GM11168 (cell line): ENCODE results near the gene DAAM2.

Experiments
- in situ Hi-C: fragments of 300-500 bp; cut with MboI; formaldehyde crosslinking; loops from one replicate; pipeline ENCODE4 v1.12.0; 2022; ENCODE audit warnings: low sequenced_read_pairs; ENCODE audit not compliant: unreplicated experiment

Gene DAAM2

DNA sequence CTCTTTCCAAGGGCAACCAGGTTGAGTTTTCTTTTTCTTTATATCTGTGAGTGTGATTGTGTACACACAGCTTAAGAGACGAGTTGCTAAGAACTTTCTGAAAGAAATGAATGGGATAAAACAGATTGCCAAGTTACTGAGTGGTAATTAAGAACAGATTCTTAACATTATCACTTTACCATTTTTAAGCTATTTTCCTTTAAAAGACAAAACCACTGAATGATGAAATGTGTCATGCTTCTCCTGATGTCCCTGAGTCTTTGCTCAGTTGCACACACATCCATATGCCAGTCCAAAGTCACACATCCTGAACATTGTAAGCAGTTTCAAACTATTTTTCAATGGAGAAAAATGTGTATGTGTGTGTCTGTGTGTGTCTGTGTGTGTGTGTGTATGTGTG lies 5.5 kb upstream of the DAAM2 start:
- in situ Hi-C loops = no loop called here

DNA sequence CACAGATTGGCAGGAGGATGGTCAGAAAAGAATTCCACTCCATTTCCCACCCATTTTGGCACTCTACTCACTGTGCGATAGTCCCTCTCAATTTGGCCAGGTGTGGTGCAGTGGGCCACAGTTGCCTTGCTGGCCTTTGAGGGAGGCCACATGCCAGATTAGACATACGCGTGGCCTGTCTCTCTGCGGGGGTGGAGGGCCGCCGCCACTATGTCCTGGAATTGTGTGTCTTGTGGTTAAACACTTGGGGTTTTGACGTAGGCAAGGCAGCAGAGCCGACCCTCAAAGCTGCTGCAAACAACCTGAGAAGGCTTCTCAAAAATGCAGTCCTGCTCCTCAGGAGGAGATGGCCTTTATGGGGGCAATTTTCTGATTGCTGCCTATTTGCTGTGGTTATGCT lies 4.9 kb upstream of the DAAM2 start:
- in situ Hi-C loops = no loop called here

DNA sequence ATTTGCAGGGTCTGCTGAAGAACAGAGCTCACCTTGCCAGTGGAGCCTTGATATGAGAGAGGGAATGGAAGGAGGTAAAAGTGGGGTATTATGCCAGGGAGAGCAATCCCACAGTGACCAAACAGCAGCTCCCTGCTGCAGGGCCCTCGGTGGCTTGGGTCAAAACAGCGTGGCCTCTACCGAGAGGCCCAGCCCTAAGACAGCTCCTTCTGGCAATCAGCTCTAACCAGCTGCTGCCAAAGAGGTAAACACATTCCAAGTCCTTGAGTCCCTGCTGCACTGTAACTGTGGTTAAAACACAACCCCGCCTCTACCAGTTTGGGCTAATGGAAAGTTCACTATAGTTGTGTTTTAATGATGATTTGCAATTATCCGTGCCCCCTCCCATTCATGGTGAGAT lies 1.4 kb upstream of the DAAM2 start:
- in situ Hi-C loops = no loop called here

DNA sequence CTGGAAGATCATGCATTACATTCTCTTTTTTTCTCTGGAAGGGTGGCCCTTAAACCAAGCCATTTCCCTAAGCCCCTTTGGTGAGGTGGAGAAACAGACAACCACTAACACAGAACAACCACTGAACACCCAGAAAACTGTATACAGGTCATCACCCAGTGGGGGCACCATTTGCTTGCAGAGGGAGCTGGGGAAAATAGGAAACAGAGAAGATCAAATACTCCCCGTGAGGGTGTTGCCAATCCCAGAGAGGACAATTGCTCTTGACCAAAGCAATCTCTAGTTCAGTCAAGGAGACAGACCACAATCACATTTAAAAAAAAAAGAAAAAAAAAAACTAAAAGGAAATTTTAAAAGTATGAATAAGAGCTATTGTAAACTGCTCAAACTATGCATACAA lies 865 bp upstream of the DAAM2 start:
- in situ Hi-C loops = no loop called here

DNA sequence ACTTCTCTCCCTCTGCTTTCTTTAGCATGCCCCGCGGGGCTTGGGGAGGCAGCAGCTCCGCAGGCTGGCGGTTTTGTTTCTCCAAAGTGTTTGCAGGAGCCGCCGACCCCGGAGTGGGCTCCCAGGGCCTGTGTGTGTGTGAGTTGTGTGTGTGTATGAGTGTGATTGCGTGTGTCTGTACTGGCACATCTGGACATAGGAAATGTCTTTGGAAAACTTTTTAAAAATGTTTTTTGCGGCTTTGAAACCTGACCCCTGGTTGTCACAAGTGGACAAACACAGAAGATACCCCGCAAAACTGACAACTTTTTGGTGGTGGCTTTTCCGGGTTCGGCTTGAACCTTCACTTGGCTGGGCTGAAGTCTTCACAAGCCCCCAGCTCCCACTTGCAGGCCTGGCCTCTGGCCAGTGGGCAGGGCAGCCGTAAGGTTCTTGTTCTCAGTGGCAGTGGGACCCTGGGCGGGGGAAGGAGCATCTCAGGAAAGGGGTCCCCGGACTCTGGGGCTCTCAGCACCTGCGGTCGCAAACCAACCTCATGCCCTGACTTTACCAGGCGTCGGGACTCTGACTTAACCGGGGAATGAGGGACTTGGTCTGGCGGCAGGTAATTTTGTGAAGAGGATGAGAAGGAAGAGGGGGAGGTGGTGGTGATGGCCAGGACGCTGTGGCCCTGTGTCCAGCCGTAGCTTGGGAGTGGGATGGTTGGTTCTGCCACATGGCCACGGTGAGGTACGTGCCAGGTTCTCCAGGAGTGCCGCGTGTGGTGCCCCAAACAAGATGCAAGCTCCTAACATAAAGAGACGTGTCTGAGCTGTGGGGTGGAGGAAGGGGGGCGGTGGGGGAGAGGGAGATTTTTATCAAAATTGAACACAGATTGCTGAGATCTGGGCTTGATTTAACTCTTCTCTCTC lies 619 bp downstream of the DAAM2 start:
- in situ Hi-C loops = no loop called here

DNA sequence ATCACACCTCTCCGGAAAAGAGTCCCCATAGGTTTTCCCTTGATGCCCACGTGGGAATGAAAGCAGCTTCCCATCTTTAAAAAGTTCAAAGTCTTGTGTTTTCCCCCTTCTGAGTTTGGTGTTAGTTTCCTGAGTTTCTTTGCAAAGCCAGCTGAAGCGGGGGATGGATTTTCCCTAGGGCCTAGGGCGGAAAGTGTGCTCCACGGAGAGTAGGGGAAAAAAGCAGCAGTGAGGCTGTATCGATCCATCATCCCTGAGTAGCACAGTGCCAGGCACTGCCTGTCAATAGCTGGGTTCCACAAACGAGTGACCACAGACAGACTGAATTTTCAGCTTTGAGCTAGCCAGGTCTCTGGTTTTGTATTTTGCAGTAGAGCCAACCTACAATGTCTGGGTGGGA lies 1.3 kb downstream of the DAAM2 start:
- in situ Hi-C loops = no loop called here

DNA sequence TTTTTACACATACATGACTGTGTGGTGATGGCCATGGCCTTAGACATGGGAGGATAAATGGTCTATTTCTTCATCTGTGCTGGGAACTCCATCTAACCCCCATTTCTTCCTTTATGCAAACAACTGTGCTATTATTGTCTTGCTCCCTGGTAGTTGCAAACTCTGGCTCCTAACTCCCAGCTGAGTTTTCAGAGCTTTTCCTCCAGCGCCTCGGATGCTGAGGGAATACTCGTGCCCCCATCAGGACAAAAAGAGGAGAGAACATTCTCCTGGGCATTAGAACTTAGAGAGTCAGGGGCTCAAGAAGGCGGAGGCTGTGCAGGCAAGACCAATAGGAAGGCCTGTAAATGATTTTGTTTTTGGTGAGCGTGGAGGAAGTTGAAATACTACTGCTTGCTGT lies 2.1 kb downstream of the DAAM2 start:
- in situ Hi-C loops = no loop called here

DNA sequence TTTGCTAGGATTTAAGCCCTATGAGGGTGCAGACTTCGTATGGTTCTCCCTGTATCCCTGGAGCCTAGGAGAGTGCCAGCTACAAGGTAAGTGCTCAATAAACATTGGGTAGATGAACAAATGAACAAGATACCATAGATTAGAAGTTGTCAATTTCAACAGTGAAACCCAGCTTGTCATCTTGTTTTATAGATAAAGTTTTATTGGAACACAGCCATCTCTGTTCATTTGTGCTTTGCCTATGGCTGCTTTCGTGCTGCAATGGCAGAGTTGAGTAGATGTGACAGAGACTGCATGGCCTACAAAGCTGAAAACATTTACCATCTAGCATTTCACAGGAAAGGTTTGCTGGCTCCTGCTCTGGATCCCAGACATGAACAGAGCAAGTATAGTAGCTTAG lies 5.6 kb downstream of the DAAM2 start:
- in situ Hi-C loops = no loop called here

DNA sequence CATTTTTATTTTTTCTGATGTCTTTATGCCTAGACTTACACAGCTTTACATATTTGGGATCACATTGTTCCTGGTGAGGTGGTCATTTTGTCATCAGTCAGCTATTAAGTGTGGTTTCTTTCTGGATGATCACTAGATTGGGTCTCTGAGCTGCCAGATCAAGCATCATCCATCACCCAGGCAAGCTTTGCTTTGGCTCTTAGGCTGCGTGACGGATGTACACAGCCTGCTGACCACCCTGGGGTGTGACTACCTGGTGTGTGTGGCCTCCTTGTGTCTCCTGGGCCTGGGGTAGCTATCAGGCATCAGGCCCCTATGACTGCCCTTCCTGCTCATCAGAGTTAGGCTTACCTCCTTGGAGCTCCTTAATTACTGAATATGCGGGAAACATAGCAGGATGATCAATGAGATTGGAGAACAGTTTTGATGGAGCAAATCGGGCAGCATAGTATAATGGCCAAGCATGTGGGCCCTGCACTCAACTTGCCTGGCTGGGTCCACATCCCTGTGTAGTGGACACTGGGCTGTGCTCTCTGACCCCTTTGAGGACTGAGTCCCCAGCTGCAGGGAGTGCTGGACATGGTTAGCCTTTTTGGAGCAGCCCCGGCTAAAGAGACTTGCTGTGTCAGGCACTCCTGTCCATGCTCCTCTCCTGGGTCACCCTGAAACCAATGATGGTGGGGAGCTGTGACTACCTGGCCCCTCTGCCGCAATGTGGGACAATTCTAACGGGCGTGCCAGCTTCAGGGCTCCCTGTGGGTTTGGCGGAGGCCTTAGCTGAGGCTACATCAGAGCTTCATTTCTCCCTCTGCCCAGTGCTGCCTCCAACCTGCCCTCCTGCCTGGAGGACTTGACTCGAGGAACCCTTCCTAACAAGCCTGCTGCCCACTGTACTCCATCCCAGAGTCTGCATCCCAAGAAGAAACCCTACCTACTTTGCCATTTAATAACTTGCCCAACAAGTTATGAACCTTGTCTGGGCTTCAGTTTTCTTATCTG lies 8.2 kb downstream of the DAAM2 start:
- in situ Hi-C loops = no loop called here

DNA sequence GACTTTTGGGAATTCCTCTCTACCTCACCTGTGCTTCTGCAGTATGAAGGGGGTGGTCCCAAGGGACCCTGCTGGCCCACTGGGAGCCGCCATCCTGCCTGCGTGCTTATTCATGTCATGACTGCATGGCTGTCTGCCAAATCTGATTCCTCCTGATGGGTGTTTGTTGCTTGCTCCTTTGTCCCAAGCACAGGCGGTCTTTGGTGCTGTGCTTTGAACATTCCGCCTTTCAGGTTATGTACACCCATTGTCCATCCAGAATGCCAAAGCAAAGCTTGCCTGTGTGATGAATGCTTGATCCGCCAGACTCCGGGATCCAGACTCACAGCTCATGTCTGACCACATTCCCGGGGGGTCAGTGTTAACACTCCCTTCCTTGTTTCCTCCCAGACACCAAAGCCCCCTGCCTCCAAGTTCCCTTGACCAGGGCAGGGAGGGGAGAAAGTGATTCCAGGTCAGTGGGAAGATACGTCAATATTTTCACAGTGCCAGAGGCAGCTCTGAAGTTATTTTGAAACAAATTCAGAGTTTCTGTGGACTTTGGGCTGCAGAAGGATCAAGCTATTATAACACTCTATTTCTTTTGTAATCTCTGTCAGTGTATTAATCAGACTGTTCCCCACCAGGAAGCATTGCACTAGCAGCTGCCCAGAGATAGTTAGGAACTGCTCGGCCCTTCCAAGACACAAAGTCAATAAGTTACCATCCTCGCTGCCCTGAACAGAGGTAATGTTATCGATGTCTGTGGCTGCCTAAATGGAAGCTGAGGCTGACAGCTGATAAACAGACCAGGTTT lies 9.5 kb downstream of the DAAM2 start:
- in situ Hi-C loops = no loop called here

DNA sequence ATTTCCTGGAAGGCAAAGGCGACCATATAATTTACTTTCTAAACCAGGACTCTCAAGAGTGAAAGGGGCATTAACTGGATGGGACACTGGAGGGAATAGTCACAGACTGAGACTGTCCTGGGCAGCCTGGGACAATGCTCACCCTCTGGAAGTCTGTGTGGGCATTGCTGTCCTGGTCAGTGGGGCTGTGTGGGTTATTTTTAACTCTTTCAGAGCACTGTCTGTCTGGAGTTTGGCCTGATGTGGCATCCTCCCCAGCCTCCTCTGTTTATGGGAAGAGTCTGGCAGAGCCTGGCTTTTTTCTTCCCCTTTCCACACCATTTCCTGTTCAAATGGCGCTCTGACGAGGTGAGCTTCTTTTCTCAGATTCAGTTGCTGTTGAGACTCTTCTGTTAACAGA lies 11.7 kb downstream of the DAAM2 start:
- in situ Hi-C loops = no loop called here

DNA sequence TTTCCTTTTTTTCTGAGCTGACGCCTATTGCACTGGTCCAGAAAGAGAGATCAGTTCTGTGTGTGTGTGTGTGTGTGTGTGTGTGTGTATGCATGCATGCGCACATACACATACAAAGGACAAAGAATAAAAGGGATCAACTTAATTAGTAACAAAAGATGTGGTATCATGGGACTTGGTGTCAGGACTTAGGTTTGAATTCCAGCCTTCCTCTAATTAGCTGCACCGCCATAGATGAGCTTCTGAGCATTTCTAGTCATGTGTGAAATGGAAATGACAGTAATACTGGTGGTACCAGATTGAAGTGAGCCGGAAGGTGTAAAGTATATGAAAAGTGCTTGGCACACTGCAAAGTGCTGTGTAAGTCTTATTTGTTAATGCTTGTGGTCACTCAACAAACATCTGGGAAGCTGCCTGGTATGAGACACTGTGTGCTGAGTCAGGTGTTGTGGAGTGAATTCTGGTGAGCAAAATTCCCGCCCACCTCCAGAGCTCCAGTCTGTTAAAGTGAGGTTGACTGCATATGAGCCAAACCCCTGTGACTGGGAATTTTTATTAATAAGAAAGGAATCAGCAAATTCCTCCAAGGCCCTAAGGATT lies 12.4 kb downstream of the DAAM2 start:
- in situ Hi-C loops = no loop called here

DNA sequence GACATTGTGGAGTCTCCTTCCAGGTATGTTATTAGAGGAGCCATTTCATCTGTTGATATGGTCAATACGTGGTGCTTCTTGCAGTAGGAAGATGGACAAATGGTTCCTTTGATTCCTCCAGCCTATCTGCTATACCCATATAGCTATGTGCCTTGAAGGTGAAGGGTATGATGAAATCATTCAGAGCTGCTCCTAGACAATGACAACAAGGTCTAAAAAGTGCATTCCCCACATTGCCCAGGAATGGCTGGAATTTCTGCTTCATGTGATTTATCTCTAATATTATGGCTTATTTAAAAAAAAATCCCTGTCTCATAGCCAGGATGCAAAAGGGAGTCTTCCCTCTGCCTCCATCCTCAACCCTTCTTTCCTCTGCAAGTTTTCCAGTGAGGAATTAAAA lies 14.1 kb downstream of the DAAM2 start:
- in situ Hi-C loops = no loop called here

DNA sequence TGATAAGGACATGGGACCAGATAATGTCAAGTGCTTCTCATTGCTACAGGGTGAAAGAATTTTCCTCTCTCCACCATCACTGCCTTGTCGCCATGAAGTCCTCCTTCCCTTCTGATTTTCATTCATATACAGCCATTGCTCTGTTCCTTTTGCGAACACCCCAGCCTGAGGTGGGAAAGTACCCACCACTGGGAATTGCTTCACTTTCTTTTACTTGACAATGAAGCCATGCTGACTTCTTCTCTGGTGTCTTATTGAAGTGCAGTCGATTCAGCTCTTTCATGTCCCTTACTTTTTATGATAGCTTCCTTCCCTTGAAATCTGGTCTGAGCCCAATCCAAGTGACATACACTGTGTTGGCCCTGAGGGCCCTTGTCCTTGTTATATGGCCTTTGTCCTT lies 16.2 kb downstream of the DAAM2 start:
- in situ Hi-C loops = no loop called here

DNA sequence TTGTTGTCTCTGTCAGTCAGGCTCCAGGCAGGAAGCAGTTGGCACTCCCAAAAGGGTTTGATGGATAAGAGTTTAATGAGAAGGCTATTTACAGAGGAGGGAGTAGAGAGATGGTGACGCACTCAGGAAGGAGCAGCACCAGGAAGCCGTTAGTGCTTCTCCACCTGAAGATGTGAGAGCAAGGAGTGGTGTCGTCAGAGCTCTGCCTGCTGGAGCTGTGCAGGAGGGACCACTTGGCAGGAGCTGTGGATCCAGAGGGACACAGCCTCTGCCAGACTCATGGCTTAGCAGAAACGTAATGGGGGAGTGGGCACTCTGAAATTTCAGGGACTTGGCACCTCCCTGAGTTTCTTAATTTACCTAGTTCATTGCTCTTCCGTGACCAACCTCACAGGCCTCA lies 16.8 kb downstream of the DAAM2 start:
- in situ Hi-C loops = no loop called here

DNA sequence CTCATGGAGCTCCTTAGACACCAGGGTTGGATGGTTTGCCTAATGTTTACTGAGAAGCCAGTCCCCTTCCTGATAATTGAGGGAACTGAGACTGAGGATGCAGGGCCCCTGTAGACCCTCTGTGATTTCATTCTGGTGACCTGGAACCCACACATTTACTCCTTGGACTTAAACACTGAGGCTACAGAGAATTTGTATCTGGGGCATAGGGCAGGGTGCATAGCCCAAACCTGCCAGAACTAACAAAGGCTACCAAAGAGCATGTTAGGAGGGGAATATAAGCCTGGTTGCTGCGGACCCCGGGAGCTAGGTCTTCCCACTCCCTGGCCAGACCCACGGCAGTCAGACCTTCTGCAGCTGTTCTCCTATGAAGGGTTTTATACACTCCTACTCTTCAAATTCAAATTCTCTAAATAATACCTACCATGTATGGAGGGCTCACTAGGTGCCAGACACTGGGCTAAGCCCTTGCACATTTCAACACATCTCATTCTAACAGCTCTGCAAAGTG lies 19.7 kb downstream of the DAAM2 start:
- in situ Hi-C loops = no loop called here

DNA sequence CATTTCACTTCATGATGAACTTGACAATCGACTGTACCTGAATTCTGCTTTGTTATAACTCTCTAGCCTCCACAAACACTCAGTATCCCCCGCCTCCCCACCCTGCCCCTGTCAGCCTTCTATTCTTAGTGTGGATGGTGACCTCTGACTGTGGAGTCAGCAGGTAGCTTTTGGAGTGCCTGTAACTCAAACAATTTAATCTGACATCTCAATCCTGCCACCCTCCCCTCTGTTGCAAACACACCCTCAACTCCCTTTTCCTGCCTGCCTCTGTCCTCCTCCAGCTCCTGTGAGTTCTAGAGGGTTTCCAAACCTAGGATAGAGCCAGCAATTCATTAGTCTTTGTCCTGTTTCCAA lies 20.3 kb downstream of the DAAM2 start:
- in situ Hi-C loops = no loop called here

DNA sequence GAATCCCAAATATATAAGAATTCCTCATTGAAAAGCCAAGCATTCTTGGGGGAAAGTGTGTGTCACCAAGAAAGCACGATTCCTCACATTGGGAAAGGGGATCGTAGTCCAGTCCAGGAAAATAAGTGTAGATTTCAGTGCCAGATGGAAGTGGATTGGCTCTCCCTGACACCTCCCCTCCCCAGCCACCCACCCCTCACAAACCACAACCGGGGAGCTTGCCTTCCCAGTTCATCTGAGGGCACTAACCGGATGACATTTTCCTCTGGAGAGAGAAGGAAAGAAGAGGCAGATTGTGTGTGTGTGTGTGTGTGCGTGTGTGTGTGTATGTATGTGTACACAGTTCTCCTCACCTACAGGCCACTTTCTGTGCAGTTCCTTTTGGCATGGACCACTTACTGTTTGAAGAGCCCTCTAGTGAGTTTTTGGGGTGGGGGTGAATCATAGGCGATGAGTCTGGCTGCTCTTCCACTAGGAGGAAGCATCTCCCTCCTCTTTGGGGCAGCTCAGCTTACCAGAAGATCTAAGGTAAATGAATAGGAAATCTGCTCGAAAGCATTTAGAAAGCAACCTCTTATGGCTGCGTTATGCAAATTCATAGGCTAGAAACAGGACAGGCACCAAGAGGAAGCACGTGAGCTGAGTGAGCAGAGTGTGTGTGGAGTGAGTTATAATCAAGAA lies 20.8 kb downstream of the DAAM2 start:
- in situ Hi-C loops = no loop called here

DNA sequence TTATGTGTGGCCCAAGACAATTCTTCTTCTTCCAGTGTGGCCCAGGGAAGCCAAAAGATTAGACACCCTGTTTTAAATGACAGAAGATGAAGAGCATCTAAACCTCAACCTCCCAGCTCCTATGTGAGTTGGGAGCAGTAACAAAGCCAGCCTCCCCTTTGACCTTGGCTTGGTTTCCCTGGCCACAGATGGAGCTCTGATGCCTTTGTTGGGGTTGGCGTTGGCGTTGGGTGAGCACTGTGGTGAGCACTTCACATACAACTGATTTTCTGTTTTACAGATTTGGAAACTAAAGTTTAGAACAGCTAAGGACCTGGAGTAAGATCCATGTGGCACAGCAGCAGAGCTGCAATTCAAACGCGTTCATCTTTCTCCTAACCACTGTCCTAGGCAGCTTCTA lies 22.1 kb downstream of the DAAM2 start:
- in situ Hi-C loops = no loop called here
